ENCODE results near the gene FLYWCH1. TPM values are rescaled to one million over a fixed set of nuclear protein-coding genes. Genes with fewer than 3 reads are reported as not detected.
A peak's percentile ranks its signal among the peaks of the same experiment; 100 is the strongest.

Gene FLYWCH1
- total and polyA plus RNA-seq, 2 of the 8 experiments (the other 6 are each of a cell fraction or from before 2014, with no cell fraction given) = 12.4 to 23.5 TPM

- H3K4me3 ChIP-seq (ENCODE audit: extremely low read depth in 1 of 4, insufficient read depth in 2 of 4, low read depth in 3 of 4, low read length in 4 of 4) = no peak overlapping the region
- H3K23me2 ChIP-seq (ENCODE audit: low read depth, low read length) = peaks cover 2% of the 10 kb centered on the region; the same call in 1 of the 2 replicates
- no peaks in the 10 kb centered on the region for H4K20me1 ChIP-seq (replicated peaks in 1 of 2; ENCODE audit: control insufficient read depth in 1 of 2, insufficient read depth in 2 of 2, low read length in 2 of 2)
- no peak overlapping the region for H4K5ac ChIP-seq (ENCODE audit: insufficient read length, low read depth, low read length)
- peak overlapping the region; percentile 32; the same call in 1 of the 2 replicates for H3K18ac ChIP-seq (ENCODE audit: extremely low read depth, low read length)
- H3K23ac ChIP-seq (ENCODE audit: insufficient read length) = no peak overlapping the region
- no peak overlapping the region for H2AK5ac ChIP-seq (ENCODE audit: low read depth, low read length)
- H3K56ac ChIP-seq (replicated peaks; ENCODE audit: insufficient read length, low read depth, low read length) = no peak overlapping the region
- no peak overlapping the region; the same call in 1 of the 2 replicates for H2BK15ac ChIP-seq (ENCODE audit: low read length)
- H2BK12ac ChIP-seq (ENCODE audit: low read depth, low read length) = no peak overlapping the region
- no peak for FAIRE-seq
- H3K27ac ChIP-seq (ENCODE audit: low read depth, low read length) = no peak overlapping the region
- peaks cover 3 to 34% (median 27%) of the 10 kb centered on the region in 4 experiments for H3K4me1 ChIP-seq (replicated peaks in 1 of 4; ENCODE audit: control insufficient read depth in 3 of 4, insufficient read depth in 4 of 4, low read length in 3 of 4)
- ChIA-PET CTCF (ENCODE audit: partially characterized antibody) (interaction anchor here (0.9 to 2.7 kb wide), 10 partner anchors 9 to 45 kb away, joined by 3 to 12 read pairs (median 4); partner anchors contain the start of genes PAQR4 and TNFRSF12A), POLR2A (ENCODE audit: partially characterized antibody) (interaction anchor here (1.2 to 15.2 kb wide), 6 partner anchors 11 to 70 kb away, joined by 3 to 200 read pairs (median 8); partner anchors contain the start of genes CLDN6, HCFC1R1, THOC6 and TNFRSF12A)
- no peaks in the 10 kb centered on the region for H3K36me3 ChIP-seq (ENCODE audit: control insufficient read depth in 2 of 4, insufficient read depth in 4 of 4, low read length in 3 of 4)
- H3K9ac ChIP-seq (replicated peaks in 1 of 4; ENCODE audit: extremely low read depth in 1 of 4, low read depth in 3 of 4, low read length in 3 of 4) = no peak overlapping the region
- H2BK20ac ChIP-seq (ENCODE audit: low read length) = no peak overlapping the region
- no peaks in the 10 kb centered on the region; a peak in 1 of 7 replicates for H3K27me3 ChIP-seq (replicated peaks in 1 of 4; ENCODE audit: control insufficient read depth in 3 of 4, extremely low read depth in 1 of 4, insufficient read depth in 3 of 4, low read length in 3 of 4)
- no peaks in the 10 kb centered on the region for H3K79me1 ChIP-seq (ENCODE audit: low read depth, low read length)
- peak overlapping the region; percentile 67 for H3K4ac ChIP-seq (replicated peaks; ENCODE audit: insufficient read length, low read depth, low read length)
- WGBS, 2 experiments (ENCODE audit: extremely low coverage in 1 of 2, insufficient coverage in 1 of 2, insufficient read length in 1 of 2, insufficient replicate concordance in 2 of 2, low coverage in 1 of 2, low lambda C conversion rate in 2 of 2, missing lambda C conversion rate in 1 of 2) = 91% methylated on average over 15 of the region's 15 CpGs; no CpG with 5 or more reads in 1 of the 2 experiments
- H3K9me3 ChIP-seq (ENCODE audit: insufficient read depth in 2 of 2, low read depth in 1 of 2, low read length in 1 of 2) = no peaks in the 10 kb centered on the region
- H4K91ac ChIP-seq (replicated peaks; ENCODE audit: insufficient read length, low read length) = no peak overlapping the region
- no peak overlapping the region for H2BK120ac ChIP-seq (replicated peaks; ENCODE audit: low read depth, low read length)
- H3K14ac ChIP-seq (ENCODE audit: insufficient read length) = no peak overlapping the region
- no peak overlapping the region for H2BK5ac ChIP-seq (ENCODE audit: low read depth, low read length)
- peak overlapping the region; percentile 3 for H4K8ac ChIP-seq (ENCODE audit: extremely low read depth, insufficient read depth, low read length)
- H3K79me2 ChIP-seq (ENCODE audit: control insufficient read depth in 1 of 2, insufficient read depth in 2 of 2, low read length in 2 of 2) = no peaks in the 10 kb centered on the region
- H2AFZ ChIP-seq (ENCODE audit: low read length) = no peak overlapping the region
- H3K4me2 ChIP-seq (ENCODE audit: insufficient read depth in 1 of 2, low read depth in 2 of 2, low read length in 2 of 2) = no peak overlapping the region
- DNase-seq (ENCODE audit: low read depth in 1 of 2, low spot score in 2 of 2) = no peak
- TF ChIP-seq RNF2 (IDR thresholded peaks at IDR 0.05; ENCODE audit: borderline replicate concordance, low read depth, low read length, missing control alignments, poor library complexity, severe bottlenecking) = no peak
- no peak for TF ChIP-seq ATF3 (IDR thresholded peaks at IDR 0.05; ENCODE audit: insufficient read depth, low read depth, low read length)
- no peak for TF ChIP-seq ASH2L (IDR thresholded peaks at IDR 0.05; ENCODE audit: low read length)
- no peak for TF ChIP-seq CTCF (IDR thresholded peaks at IDR 0.05; ENCODE audit: control extremely low read depth in 1 of 3, insufficient read depth in 1 of 3, low read depth in 1 of 3, low read length in 3 of 3)
- TF ChIP-seq NRF1 (IDR thresholded peaks at IDR 0.05; ENCODE audit: low read depth, low read length) = no peak
- TF ChIP-seq MAX (IDR thresholded peaks at IDR 0.05) = no peak
- no peak for TF ChIP-seq RFX5 (IDR thresholded peaks at IDR 0.05; ENCODE audit: borderline replicate concordance, low read depth, low read length)
- TF ChIP-seq YY1 (IDR thresholded peaks at IDR 0.05; ENCODE audit: low read depth, low read length) = no peak
- no peak for TF ChIP-seq EZH2 (IDR thresholded peaks at IDR 0.05; ENCODE audit: low read depth, low read length, severe bottlenecking)
Measured at GRCh38 chr16:2985893-2986355, 74.2 kb downstream of the FLYWCH1 start.

Data from H1 (cell line).